Adrenal gland (tissue), 12 donors: Measurements from ENCODE around the gene HNRNPK. TPM values are rescaled to one million over a fixed set of nuclear protein-coding genes. Genes with fewer than 3 reads are reported as not detected.

Experiments
- DNase-seq, 7 donors: peaks; one replicate each; pipeline ENCODE4 v3.0.0-alpha.2; 2019 to 2020
- H3K27ac ChIP-seq, 5 donors: fragments of 200-600 bp; sonication (generic) in 4 of 5; 1 replicate in 3 of 5; 2 replicates in 2 of 5; pipeline versions ENCODE4 v1.5.1 to v1.8.0; 2016 to 2020; ENCODE audit warnings: mild to moderate bottlenecking in 1 of 5
- H3K27me3 ChIP-seq: fragments of 200-600 bp; 2 replicates; pipeline ENCODE4 v1.8.0; 2021
- H3K36me3 ChIP-seq, 2 donors: fragments of 200-600 bp; replicated peaks in 1 of 2; 1 replicate in 1 of 2; 2 replicates in 1 of 2; pipeline versions ENCODE4 v1.5.1 to v1.8.0; 2018 to 2022
- H3K4me1 ChIP-seq, 2 donors: fragments of 200-600 bp; replicated peaks in 1 of 2; 1 replicate in 1 of 2; 2 replicates in 1 of 2; pipeline versions ENCODE4 v1.5.1 to v1.8.0; 2018 to 2021
- H3K4me3 ChIP-seq, 4 donors: fragments of 200-600 bp; sonication (generic) in 3 of 4; one replicate each; pipeline ENCODE4 v1.5.1; 2016 to 2018
- H3K9me3 ChIP-seq, 3 donors: fragments of 200-600 bp; sonication (generic) in 1 of 3; replicated peaks in 1 of 3; 1 replicate in 2 of 3; 2 replicates in 1 of 3; pipeline versions ENCODE4 v1.5.1 to v1.8.0; 2016 to 2021
- POLR2A ChIP-seq, 2 donors: fragments of 450-650 bp; IDR thresholded peaks; one replicate each; pipeline ENCODE4 v1.6.1; 2017; ENCODE audit warnings: antibody characterized with exemption in 2 of 2, mild to moderate bottlenecking in 2 of 2, moderate library complexity in 1 of 2
- WGBS, 4 donors: extraction: QIAGEN DNeasy Blood & Tissue Kit in 2 of 4; methylation state at CpG; one replicate each; pipeline versions ENCODE4 v1.1.5 to v1.1.7; 2013 to 2017; 5-methylcytosine and 5-hydroxymethylcytosine counted together
- intact Hi-C, 2 donors: fragments of 100-400 bp; cut with DNase I; formaldehyde crosslinking; loops; one replicate each; pipeline versions ENCODE4 v1.14.1 to v1.15.0; 2022 to 2023
- polyA plus RNA-seq, 3 donors: library from polyadenylated mRNA; stranded (reverse); fragments of 200-250 nt in 2 of 3; fragments of 350-450 nt in 1 of 3; fragmentation: Illumina TruSeq in 1 of 3; extraction: RNeasy Lipid Tissue Mini Kit (QIAGEN cat#74804) in 1 of 3; gene quantifications; one replicate each; pipeline ENCODE4 v1.2.3, GENCODE V29; 2013 to 2014
- total RNA-seq, 9 donors: library from RNA; depleted of rRNA in 4 of 9; stranded (reverse); fragments of >200 nt in 4 of 9; fragments of 120-200 nt in 1 of 9; fragmentation: NEBNext Ultra II Directional in 1 of 9; extraction: Animal tissue kit (Norgen Biotek cat#: 25700) in 1 of 9; gene quantifications; one replicate each; pipeline versions ENCODE4 v1.1.0 to v1.2.4, GENCODE V29; 2013 to 2023
- TF ChIP-seq, protein P1 (sequence below), 6 experiments: fragments of 450-650 bp in 4 of 6; fragments of 200-600 bp in 2 of 6; sonication (generic) in 1 of 6; IDR thresholded peaks; 1 replicate in 5 of 6; 2 replicates in 1 of 6; pipeline versions ENCODE4 v1.5.1 to v1.8.0; 2016 to 2021; ENCODE audit warnings: antibody characterized with exemption in 6 of 6, mild to moderate bottlenecking in 2 of 6, moderate library complexity in 1 of 6
- donor health status: healthy with polysubstance abuse.
- donor health status: Bipolar disorder and iron deficiency.
- donor health status: DM: yes; HTN: yes; CAD: no.
- donor health status: DM: no; HTN: no; CAD: no.
- donor health status: DM: no; HTN: no; CAD: no.
- donor health status: DM: yes; HTN: yes; CAD: no.

Gene HNRNPK
- total and polyA plus RNA-seq, 12 donors: 172 to 866 (median 477) TPM

DNA sequence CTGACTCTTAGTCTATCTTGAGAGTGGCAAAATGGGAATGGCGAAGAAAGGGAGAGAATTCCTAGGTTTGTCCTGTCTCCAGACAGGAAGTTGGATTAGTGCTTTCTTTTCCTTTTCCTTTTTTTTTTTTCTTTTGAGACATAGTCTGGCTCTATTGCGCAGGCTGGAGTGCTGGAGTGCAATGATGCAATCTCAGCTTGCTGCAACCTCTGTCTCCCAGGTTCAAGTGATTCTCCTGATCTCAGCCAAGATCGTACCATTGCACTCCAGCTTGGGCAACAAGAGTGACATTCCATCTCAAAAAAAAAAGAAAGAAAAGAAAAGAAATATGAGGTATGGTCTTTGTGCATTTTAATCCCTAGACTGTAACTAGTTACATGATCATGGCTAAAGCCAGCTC, 46.2 kb downstream of the HNRNPK start:
- Histone ChIP-seq H3K27ac (no peak overlapping the region), H3K27me3 (no peaks in the 10 kb centered on the region), H3K9me3 (no peaks in the 10 kb centered on the region), H3K4me3 (no peak overlapping the region), H3K4me1 (peaks cover 0 to 16% of the 10 kb centered on the region in 2 donors), H3K36me3 (peaks cover 0 to 4% of the 10 kb centered on the region in 2 donors)
- intact Hi-C loops: loop anchor here in 1 of 2 donors (10.0 kb wide), 1 partner anchor 381 kb away; no protein-coding TSS in a partner anchor
- WGBS, 4 donors: 48 to 71% (median 61%) methylated on average over 3 of the region's 3 CpGs
- peak in 2 of 7 donors; percentile 33 to 68 for DNase-seq
- TF ChIP-seq, protein P1, sequence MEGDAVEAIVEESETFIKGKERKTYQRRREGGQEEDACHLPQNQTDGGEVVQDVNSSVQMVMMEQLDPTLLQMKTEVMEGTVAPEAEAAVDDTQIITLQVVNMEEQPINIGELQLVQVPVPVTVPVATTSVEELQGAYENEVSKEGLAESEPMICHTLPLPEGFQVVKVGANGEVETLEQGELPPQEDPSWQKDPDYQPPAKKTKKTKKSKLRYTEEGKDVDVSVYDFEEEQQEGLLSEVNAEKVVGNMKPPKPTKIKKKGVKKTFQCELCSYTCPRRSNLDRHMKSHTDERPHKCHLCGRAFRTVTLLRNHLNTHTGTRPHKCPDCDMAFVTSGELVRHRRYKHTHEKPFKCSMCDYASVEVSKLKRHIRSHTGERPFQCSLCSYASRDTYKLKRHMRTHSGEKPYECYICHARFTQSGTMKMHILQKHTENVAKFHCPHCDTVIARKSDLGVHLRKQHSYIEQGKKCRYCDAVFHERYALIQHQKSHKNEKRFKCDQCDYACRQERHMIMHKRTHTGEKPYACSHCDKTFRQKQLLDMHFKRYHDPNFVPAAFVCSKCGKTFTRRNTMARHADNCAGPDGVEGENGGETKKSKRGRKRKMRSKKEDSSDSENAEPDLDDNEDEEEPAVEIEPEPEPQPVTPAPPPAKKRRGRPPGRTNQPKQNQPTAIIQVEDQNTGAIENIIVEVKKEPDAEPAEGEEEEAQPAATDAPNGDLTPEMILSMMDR (IDR thresholded peaks at IDR 0.05): no peak
- no peak for TF ChIP-seq POLR2A (IDR thresholded peaks at IDR 0.05)

DNA sequence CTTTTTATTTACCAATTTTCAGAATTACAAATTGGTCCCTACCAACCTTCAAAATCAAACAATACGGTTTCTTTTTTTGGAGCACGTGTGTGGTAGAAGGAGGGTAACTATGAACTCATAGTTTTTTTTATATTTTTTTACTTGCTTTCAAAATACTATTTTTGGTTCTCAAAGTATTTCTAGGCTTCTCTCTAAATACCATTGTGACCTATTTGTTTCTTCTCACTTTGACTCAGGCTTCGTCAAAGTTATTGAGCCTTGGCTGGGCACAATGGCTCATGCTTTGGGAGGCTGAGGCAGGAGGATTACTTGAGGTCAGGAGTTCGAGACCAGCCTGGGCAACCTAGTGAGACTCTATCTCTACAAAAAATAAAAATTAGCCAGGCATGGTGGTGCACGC, 47.2 kb downstream of the HNRNPK start:
- intact Hi-C loops: loop anchor here in 1 of 2 donors (10.0 kb wide), 1 partner anchor 382 kb away; no protein-coding TSS in a partner anchor
- DNase-seq: no peak
- 92 to 95% (median 92%) methylated on average over 5 of the region's 5 CpGs for WGBS, 4 donors
- TF ChIP-seq, protein P1 (IDR thresholded peaks at IDR 0.05): no peak
- TF ChIP-seq POLR2A (IDR thresholded peaks at IDR 0.05): no peak
- Histone ChIP-seq H3K4me1 (peaks cover 0 to 16% of the 10 kb centered on the region in 2 donors), H3K27me3 (no peaks in the 10 kb centered on the region), H3K36me3 (no peaks in the 10 kb centered on the region), H3K9me3 (no peaks in the 10 kb centered on the region), H3K4me3 (no peak overlapping the region), H3K27ac (no peak overlapping the region)

DNA sequence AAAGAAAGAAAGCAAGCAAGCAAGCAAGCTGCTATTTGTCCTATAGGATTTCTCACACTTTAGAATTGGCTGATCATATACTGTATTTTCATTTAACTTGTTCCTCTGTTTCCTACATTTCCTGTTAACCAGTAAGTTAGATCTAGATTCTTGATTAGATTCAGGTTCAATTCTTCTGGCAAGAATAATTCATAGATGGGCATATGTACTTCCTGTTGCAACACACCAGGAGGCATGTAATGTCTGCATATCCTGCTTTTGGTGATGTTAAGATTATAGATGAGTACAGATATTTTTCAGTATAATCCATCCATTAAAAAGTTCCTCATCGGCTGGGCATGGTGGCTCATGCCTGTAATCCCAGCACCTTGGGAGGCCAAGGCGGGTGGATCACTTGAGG, 48.0 kb downstream of the HNRNPK start:
- H3K4me1 ChIP-seq: peaks cover 0 to 16% of the 10 kb centered on the region in 2 donors
- intact Hi-C loops: loop anchor here in 1 of 2 donors (10.0 kb wide), 1 partner anchor 383 kb away; no protein-coding TSS in a partner anchor
- H3K9me3 ChIP-seq: no peaks in the 10 kb centered on the region
- H3K36me3 ChIP-seq: no peaks in the 10 kb centered on the region
- no peak overlapping the region for H3K27ac ChIP-seq
- WGBS, 4 donors: 80 to 88% (median 81%) methylated on average over 2 of the region's 2 CpGs
- no peak for TF ChIP-seq POLR2A (IDR thresholded peaks at IDR 0.05)
- TF ChIP-seq, protein P1 (IDR thresholded peaks at IDR 0.05): no peak
- DNase-seq: no peak
- no peak overlapping the region for H3K4me3 ChIP-seq
- no peaks in the 10 kb centered on the region for H3K27me3 ChIP-seq

DNA sequence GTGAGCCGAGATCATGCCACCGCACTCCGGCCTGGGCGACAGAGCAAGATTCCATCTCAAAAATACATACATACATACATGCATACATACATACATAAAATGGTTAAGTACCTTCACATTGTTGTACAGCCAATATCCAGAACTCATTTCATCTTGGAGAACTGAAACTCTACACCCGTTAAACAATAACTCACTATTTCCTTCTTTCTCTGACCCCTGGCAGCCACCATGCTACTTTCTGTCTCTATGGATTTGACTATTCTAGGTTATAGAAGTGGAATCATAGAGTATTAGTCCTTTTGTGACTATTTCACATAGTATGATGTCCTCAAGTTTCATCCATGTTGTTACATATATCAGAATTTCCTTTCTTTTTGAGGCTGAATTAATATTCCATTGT, 49.1 kb downstream of the HNRNPK start:
- H3K9me3 ChIP-seq: no peaks in the 10 kb centered on the region
- no peak for TF ChIP-seq POLR2A (IDR thresholded peaks at IDR 0.05)
- TF ChIP-seq, protein P1 (IDR thresholded peaks at IDR 0.05): no peak
- H3K27me3 ChIP-seq: no peaks in the 10 kb centered on the region
- WGBS, 4 donors: 88 to 94% (median 92%) methylated on average over 5 of the region's 5 CpGs
- no peaks in the 10 kb centered on the region for H3K36me3 ChIP-seq
- intact Hi-C loops: loop anchor here in 1 of 2 donors (10.0 kb wide), 1 partner anchor 384 kb away; no protein-coding TSS in a partner anchor
- peaks cover 0 to 16% of the 10 kb centered on the region in 2 donors for H3K4me1 ChIP-seq
- no peak overlapping the region for H3K27ac ChIP-seq
- no peak for DNase-seq
- no peak overlapping the region for H3K4me3 ChIP-seq
